ENCODE data around the gene ODF2. TPM values are rescaled to one million over a fixed set of nuclear protein-coding genes. Genes with fewer than 3 reads are reported as not detected.

Gene ODF2
- total RNA-seq, 1 donor from 2014 or later: 45.0 TPM

DNA sequence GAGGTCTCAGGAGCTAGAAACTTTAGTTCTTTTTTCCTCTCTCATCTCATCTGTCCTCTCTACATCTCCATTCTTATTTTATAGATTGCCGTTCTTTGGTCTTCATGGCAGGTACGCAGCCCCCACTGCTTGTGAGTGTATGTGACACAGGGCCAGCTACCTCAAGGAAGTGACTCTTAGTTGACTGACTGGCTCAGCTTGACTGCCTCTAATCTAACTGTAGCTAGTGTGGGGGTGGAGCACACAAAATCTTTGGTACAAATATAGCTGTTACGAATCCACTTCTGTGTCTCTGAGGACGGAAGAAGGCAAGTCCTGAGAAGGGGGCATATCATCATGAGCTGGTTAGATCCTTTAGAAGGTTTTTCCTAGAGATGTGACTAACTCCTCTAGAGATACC is 76.8 kb downstream of the ODF2 start:
- Mint-ChIP-seq H3K36me3 (ENCODE audit: insufficient read depth) (peaks cover 17% of the 10 kb centered on the region), H3K4me1 (ENCODE audit: low read depth) (no peaks in the 10 kb centered on the region), H3K4me3 (ENCODE audit: low read depth) (no peak overlapping the region), H3K9me3 (ENCODE audit: low read depth) (no peaks in the 10 kb centered on the region), H3K27me3 (no peaks in the 10 kb centered on the region), H3K27ac (no peak overlapping the region)
- DNase-seq (ENCODE audit: low spot score, unreplicated experiment): no peak
- TF ChIP-seq, protein P1, sequence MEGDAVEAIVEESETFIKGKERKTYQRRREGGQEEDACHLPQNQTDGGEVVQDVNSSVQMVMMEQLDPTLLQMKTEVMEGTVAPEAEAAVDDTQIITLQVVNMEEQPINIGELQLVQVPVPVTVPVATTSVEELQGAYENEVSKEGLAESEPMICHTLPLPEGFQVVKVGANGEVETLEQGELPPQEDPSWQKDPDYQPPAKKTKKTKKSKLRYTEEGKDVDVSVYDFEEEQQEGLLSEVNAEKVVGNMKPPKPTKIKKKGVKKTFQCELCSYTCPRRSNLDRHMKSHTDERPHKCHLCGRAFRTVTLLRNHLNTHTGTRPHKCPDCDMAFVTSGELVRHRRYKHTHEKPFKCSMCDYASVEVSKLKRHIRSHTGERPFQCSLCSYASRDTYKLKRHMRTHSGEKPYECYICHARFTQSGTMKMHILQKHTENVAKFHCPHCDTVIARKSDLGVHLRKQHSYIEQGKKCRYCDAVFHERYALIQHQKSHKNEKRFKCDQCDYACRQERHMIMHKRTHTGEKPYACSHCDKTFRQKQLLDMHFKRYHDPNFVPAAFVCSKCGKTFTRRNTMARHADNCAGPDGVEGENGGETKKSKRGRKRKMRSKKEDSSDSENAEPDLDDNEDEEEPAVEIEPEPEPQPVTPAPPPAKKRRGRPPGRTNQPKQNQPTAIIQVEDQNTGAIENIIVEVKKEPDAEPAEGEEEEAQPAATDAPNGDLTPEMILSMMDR (IDR thresholded peaks at IDR 0.05; ENCODE audit: unreplicated experiment): no peak

DNA sequence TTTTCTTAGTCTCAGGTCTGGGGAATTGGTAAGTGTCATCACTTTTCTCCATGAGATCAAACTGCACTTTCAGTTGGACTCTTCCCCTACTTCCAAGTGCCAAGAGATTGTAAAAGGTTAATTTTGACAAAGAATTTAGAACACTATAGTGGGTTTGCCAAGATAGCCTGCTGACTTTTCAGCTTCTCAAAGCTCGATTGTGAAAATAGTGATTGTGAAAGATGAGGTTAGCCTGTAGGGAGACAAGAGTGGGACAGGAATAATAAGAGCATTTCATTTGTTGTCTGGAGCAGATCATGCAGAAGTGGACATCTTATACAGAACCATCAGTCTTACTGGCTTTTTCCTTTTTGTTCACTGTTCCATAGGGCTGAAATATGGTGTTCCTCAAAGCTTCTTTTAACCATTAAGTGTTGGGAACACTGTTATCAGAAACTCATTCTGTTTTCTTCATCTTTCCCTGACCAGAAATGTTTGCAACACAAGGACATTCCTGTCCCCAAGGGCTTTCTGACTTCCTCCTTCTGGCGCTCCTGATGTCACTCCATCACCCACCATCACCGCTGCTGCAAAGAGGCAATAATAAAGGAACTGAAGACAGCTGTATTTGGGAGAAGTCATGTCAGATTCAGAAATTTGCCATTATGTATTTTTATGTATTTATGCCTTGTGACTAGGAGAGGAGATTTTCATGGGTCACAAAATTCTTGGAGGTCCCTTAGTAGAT is 85.0 kb downstream of the ODF2 start:
- Mint-ChIP-seq H3K27me3 (no peaks in the 10 kb centered on the region), H3K4me3 (ENCODE audit: low read depth) (no peak overlapping the region), H3K9me3 (ENCODE audit: low read depth) (no peaks in the 10 kb centered on the region), H3K4me1 (ENCODE audit: low read depth) (no peaks in the 10 kb centered on the region), H3K36me3 (ENCODE audit: insufficient read depth) (peaks cover 21% of the 10 kb centered on the region), H3K27ac (no peak overlapping the region)
- TF ChIP-seq, protein P1 (IDR thresholded peaks at IDR 0.05; ENCODE audit: unreplicated experiment): no peak
- DNase-seq (ENCODE audit: low spot score, unreplicated experiment): no peak

DNA sequence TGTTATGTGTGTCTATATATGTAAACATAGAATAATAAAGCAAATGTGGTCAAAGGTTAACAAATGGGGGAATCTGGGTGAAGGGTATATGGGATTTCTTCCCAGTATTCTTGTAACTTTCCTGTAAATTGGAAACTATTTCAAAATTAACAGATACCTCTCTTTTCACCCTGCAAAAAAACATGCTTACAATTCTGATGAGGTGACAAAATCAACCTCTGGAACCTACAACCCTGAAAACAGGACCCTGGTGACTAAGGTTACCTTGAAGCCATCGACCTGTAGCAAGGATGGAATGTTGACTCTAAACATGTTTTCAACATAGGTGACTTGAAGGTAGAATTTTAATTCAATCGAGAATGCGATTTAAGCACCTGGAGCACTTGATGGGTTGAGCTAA is 90.7 kb downstream of the ODF2 start:
- no peaks in the 10 kb centered on the region for H3K4me1 Mint-ChIP-seq (ENCODE audit: low read depth)
- peaks cover 8% of the 10 kb centered on the region for H3K36me3 Mint-ChIP-seq (ENCODE audit: insufficient read depth)
- TF ChIP-seq, protein P1 (IDR thresholded peaks at IDR 0.05; ENCODE audit: unreplicated experiment): no peak

DNA sequence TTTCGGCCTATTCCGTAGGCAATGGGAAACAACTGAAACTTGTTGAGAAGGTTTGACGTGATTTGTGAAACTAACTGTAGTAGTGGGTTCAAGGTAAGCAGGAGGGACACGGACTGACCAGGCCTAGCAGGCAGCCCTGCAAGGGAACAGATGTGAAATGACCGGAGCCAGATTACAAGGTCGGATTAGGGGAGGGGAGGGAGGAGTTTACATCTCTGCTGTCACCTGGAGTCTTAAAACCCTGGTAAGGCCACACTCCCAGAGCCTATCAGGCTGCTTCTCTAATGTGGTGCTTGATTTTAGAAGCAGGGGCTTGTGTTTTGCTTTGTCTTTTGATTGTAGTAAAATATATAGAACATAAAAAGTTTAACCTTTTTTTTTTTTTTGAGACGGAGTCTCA is 93.1 kb downstream of the ODF2 start:
- no peak for DNase-seq (ENCODE audit: low spot score, unreplicated experiment)
- TF ChIP-seq, protein P1 (IDR thresholded peaks at IDR 0.05; ENCODE audit: unreplicated experiment): no peak
- Mint-ChIP-seq H3K9me3 (ENCODE audit: low read depth) (no peaks in the 10 kb centered on the region), H3K4me3 (ENCODE audit: low read depth) (no peak overlapping the region), H3K36me3 (ENCODE audit: insufficient read depth) (no peaks in the 10 kb centered on the region), H3K4me1 (ENCODE audit: low read depth) (peaks cover 4% of the 10 kb centered on the region), H3K27ac (no peak overlapping the region), H3K27me3 (peaks cover 8% of the 10 kb centered on the region)

More for the DNA sequence above, 90.7 kb downstream of the ODF2 start:
- no peak overlapping the region for H3K27ac Mint-ChIP-seq
- no peak overlapping the region for H3K4me3 Mint-ChIP-seq (ENCODE audit: low read depth)
- no peak for DNase-seq (ENCODE audit: low spot score, unreplicated experiment)
- peaks cover 8% of the 10 kb centered on the region for H3K27me3 Mint-ChIP-seq
- H3K9me3 Mint-ChIP-seq (ENCODE audit: low read depth): no peaks in the 10 kb centered on the region

DNA sequence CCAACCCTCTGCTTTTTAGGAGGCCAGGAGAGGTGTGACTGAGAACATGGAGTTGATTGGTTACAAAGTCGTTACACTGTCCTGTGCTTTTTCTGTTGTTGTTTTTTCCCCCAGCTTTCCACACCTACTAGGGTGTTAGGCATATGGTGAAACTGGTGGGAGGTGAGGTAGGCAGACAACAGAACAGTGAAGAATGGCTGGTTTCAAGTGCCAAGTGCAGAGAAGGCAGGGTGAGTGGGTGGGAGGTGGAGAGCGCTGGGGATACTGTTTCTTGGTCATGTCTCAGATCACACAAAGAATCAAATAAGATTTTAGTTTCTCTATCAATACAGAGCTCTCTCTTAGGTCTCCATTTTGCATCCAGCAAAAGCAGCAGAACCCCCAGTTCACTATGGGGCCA is 94.4 kb downstream of the ODF2 start:
- TF ChIP-seq, protein P1 (IDR thresholded peaks at IDR 0.05; ENCODE audit: unreplicated experiment): no peak
- H3K4me1 Mint-ChIP-seq (ENCODE audit: low read depth): peaks cover 4% of the 10 kb centered on the region
- H3K4me3 Mint-ChIP-seq (ENCODE audit: low read depth): peak overlapping the region; percentile 20
- H3K9me3 Mint-ChIP-seq (ENCODE audit: low read depth): no peaks in the 10 kb centered on the region
- DNase-seq (ENCODE audit: low spot score, unreplicated experiment): no peak
- H3K27ac Mint-ChIP-seq: no peak overlapping the region
- no peaks in the 10 kb centered on the region for H3K36me3 Mint-ChIP-seq (ENCODE audit: insufficient read depth)
- peaks cover 8% of the 10 kb centered on the region for H3K27me3 Mint-ChIP-seq

Other genes starting within 250 kb of the ODF2 start
- 87.0 and 108 TPM in 2 replicates for gene GOLGA2, start 180.0 kb upstream of the ODF2 start, total RNA-seq
- gene SWI5, start 179.7 kb upstream of the ODF2 start, total RNA-seq: 18.8 and 20.7 TPM in 2 replicates
- gene TRUB2, start 133.6 kb upstream of the ODF2 start, total RNA-seq: 29.2 and 31.6 TPM in 2 replicates
- 64.5 and 68.5 TPM in 2 replicates for gene COQ4, start 133.2 kb upstream of the ODF2 start, total RNA-seq
- gene SLC27A4, start 115.5 kb upstream of the ODF2 start, total RNA-seq: 26.4 and 28.3 TPM in 2 replicates
- 54.4 and 60.9 TPM in 2 replicates for gene URM1, start 84.6 kb upstream of the ODF2 start, total RNA-seq
- gene CERCAM, start 35.1 kb upstream of the ODF2 start, total RNA-seq: 19.6 and 25.6 TPM in 2 replicates
- 19.0 and 19.6 TPM in 2 replicates for gene GLE1, start 48.7 kb downstream of the ODF2 start, total RNA-seq
- 448 and 450 TPM in 2 replicates for gene SPTAN1, start 96.6 kb downstream of the ODF2 start, total RNA-seq
- 83.4 and 85.4 TPM in 2 replicates for gene DYNC2I2, start 200.8 kb downstream of the ODF2 start, total RNA-seq
- 563 and 571 TPM in 2 replicates for gene SET, start 233.2 kb downstream of the ODF2 start, total RNA-seq
- 20.0 and 20.2 TPM in 2 replicates for gene PKN3, start 246.5 kb downstream of the ODF2 start, total RNA-seq

Data from progenitor cell of endocrine pancreas (in vitro differentiated cells).